ENCODE data around the gene PTPRB.

Gene PTPRB

GRCh38 chr12:70486588-70486987 lies 150.6 kb downstream of the PTPRB start:
- in situ Hi-C loops (cut with HindIII; ENCODE audit: low pct_ligation_motif_present, low sequenced_read_pairs) = no loop called here
- no peak overlapping the region for H3K27ac ChIP-seq
- H3K36me3 ChIP-seq (replicated peaks) = no peaks in the 10 kb centered on the region
- H3K4me3 ChIP-seq (ENCODE audit: low read depth, low read length) = no peak overlapping the region
- no peak for DNase-seq
- no peaks in the 10 kb centered on the region for H3K27me3 ChIP-seq (replicated peaks)
- no peak for TF ChIP-seq CTCF (IDR thresholded peaks at IDR 0.05; ENCODE audit: low read depth, low read length, missing control alignments)

GRCh38 chr12:70485704-70486103 lies 151.5 kb downstream of the PTPRB start:
- Histone ChIP-seq H3K36me3 (replicated peaks) (no peaks in the 10 kb centered on the region), H3K27ac (no peak overlapping the region), H3K27me3 (replicated peaks) (no peaks in the 10 kb centered on the region), H3K4me3 (ENCODE audit: low read depth, low read length) (no peak overlapping the region)
- no peak for TF ChIP-seq CTCF (IDR thresholded peaks at IDR 0.05; ENCODE audit: low read depth, low read length, missing control alignments)
- DNase-seq = no peak
- in situ Hi-C loops (cut with HindIII; ENCODE audit: low pct_ligation_motif_present, low sequenced_read_pairs) = no loop called here

- H3K4me3 ChIP-seq (ENCODE audit: low read depth, low read length) = no peak overlapping the region
- no peak for TF ChIP-seq CTCF (IDR thresholded peaks at IDR 0.05; ENCODE audit: low read depth, low read length, missing control alignments)
- in situ Hi-C loops (cut with HindIII; ENCODE audit: low pct_ligation_motif_present, low sequenced_read_pairs) = no loop called here
Observed at GRCh38 chr12:70484464-70484863, 152.8 kb downstream of the PTPRB start.

GRCh38 chr12:70482764-70483163 lies 154.5 kb downstream of the PTPRB start:
- H3K4me3 ChIP-seq (ENCODE audit: low read depth, low read length) = no peak overlapping the region
- no peak for TF ChIP-seq CTCF (IDR thresholded peaks at IDR 0.05; ENCODE audit: low read depth, low read length, missing control alignments)
- H3K36me3 ChIP-seq (replicated peaks) = no peaks in the 10 kb centered on the region
- no peak overlapping the region for H3K27ac ChIP-seq
- H3K27me3 ChIP-seq (replicated peaks) = no peaks in the 10 kb centered on the region
- in situ Hi-C loops (cut with HindIII; ENCODE audit: low pct_ligation_motif_present, low sequenced_read_pairs) = no loop called here
- DNase-seq = no peak

More at GRCh38 chr12:70484464-70484863, 152.8 kb downstream of the PTPRB start:
- H3K27me3 ChIP-seq (replicated peaks) = no peaks in the 10 kb centered on the region
- no peaks in the 10 kb centered on the region for H3K36me3 ChIP-seq (replicated peaks)
- H3K27ac ChIP-seq = no peak overlapping the region
- DNase-seq = no peak

- in situ Hi-C loops (cut with HindIII; ENCODE audit: low pct_ligation_motif_present, low sequenced_read_pairs) = no loop called here
- H3K36me3 ChIP-seq (replicated peaks) = no peaks in the 10 kb centered on the region
Observed at GRCh38 chr12:70469221-70469820, 167.9 kb downstream of the PTPRB start.

More at GRCh38 chr12:70469221-70469820, 167.9 kb downstream of the PTPRB start:
- TF ChIP-seq CTCF (IDR thresholded peaks at IDR 0.05; ENCODE audit: low read depth, low read length, missing control alignments) = no peak
- no peak overlapping the region for H3K4me3 ChIP-seq (ENCODE audit: low read depth, low read length)
- no peaks in the 10 kb centered on the region for H3K27me3 ChIP-seq (replicated peaks)
- DNase-seq = no peak
- no peak overlapping the region for H3K27ac ChIP-seq

Data from brain microvascular endothelial cell (primary cell).